Adrenal gland (tissue), 5 donors: ENCODE data around the gene FLNC.

Experiments
- CTCF ChIP-seq, 6 experiments: fragments of 450-650 bp in 4 of 6; fragments of 200-600 bp in 2 of 6; sonication (generic) in 1 of 6; IDR thresholded peaks; 1 replicate in 5 of 6; 2 replicates in 1 of 6; pipeline versions ENCODE4 v1.5.1 to v1.8.0; 2016 to 2021; ENCODE audit warnings: antibody characterized with exemption in 6 of 6, mild to moderate bottlenecking in 2 of 6, moderate library complexity in 1 of 6
- POLR2A ChIP-seq, 2 donors: fragments of 450-650 bp; IDR thresholded peaks; one replicate each; pipeline ENCODE4 v1.6.1; 2017; ENCODE audit warnings: antibody characterized with exemption in 2 of 2, mild to moderate bottlenecking in 2 of 2, moderate library complexity in 1 of 2
- donor health status: DM: no; HTN: no; CAD: no.

- TF ChIP-seq CTCF (IDR thresholded peaks at IDR 0.05) = no peak
- no peak for TF ChIP-seq POLR2A (IDR thresholded peaks at IDR 0.05)
Measured at GRCh38 chr7:128838981-128839731, 8.9 kb downstream of the FLNC start.
